A172 (cell line): Measurements from ENCODE around the gene FUCA1. TPM values are rescaled to one million over a fixed set of nuclear protein-coding genes. Genes with fewer than 3 reads are reported as not detected.
A peak's percentile ranks its signal among the peaks of the same experiment; 100 is the strongest.
"Not testable (repeated sequence)": the region's sequence is repeated elsewhere in the genome, so short reads cannot be mapped to it uniquely, and the experiment has no call there.

ENCODE experiments used
- DNase-seq: peaks from one replicate; pipeline ENCODE4 v3.0.0-alpha.2; 2015; ENCODE audit warnings: low spot score
- total RNA-seq: library from RNA; depleted of rRNA; stranded (reverse); fragments of >200 nt; shearing (Covaris generic); gene quantifications from 2 replicates; pipeline ENCODE4 v1.2.3, GENCODE V29; 2014

FUCA1 gene
- total RNA-seq, 1 experiment from 2014 or later = 19.6 TPM

- DNase-seq = no peak
These were observed 29.7 kb downstream of the FUCA1 start for GRCh38 chr1:23838401-23838866.

DNA sequence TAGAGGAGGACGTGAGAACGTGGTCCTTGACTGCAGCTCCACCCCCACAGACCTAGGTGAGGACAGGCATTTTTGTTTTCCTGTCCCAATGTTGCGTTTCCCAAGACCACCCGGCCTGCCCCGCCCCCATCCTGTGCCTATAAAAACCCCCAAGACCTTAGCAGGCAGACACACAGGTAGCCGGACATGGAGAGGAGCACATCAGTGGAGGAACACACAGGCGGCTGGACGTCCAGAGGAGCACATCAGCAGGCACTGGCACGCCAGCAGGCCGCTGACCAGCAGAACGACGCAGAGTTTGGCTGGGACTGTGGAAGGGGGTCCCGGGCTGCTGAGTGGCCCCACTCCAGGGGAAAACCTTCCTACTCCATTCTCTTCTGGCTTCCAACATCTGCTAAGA, 30.2 kb downstream of the FUCA1 start:
- no peak for DNase-seq

DNA sequence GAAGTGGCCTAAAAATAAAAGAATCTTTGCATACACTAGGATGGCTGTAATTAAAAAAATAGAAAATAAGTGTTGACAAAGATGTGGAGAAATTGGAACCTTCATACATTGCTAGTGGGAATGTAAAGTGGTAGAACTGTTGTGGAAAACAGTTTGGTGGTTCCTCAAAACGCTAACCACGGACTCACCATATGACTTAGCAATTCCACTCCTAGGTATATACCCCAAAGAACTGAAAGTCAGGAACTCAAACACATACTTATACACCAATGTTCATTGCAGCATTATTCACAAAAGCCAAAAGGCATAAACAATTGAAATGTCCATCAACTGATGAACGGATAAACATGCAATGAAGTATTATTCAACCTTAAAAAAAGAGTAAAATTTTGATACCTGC, 32.1 kb downstream of the FUCA1 start:
- no peak for DNase-seq

DNA sequence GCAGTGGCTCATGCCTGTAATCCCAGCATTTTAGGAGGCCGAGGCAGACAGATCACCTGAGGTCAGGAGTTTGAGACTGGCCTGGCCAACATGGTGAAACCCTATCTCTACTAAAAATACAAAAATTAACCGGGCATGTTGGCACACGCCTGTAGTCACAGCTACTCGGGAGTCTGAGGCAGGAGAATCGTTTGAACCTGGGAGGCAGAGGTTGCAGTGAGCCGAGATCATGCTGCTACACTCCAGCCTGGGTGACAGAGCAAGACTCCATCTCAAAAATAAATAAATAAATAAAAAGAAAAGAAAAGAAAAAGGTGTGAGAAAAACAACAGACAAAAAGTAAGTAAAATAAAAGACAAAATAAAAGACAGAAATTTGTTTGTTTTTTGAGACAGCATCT, 33.9 kb downstream of the FUCA1 start:
- not testable (repeated sequence) for DNase-seq

GRCh38 chr1:23827717-23828116, 40.4 kb downstream of the FUCA1 start:
- no peak for DNase-seq

GRCh38 chr1:23826590-23826989, 41.5 kb downstream of the FUCA1 start:
- DNase-seq = not testable (repeated sequence)

DNA sequence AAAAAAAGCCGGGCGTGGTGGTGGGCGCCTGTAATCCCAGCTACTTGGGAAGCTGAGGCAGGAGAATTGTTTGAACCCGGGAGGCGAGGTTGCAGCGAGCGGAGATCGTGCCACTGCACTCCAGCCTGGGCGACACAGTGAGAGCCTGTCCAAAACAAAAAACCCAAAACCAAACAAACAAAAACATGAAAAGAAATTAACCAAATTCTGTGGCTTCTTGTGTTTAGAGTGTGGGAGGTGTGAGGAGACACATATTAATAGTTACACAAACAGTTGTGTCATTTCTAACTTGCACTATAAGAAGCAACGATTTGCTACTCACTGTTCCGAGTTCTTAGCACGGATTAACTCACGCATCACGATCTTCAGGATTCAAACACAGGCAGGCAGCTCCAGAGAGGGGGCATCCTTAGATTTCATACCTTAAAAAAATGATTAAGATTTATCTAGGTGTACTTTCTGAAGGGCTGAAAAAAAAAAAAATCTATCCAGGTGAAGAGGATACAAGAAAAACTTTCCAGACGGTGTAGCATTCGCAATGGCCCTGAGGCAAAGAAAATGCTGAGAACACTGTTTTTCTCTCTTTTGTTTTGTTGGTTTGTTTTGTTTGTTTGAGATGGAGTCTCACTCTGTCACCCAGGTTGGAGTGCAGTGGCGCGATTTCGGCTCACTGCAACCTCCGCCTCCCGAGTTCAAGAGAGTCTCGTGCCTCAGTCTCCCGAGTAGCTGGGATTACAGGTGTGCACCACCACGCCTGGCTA, 42.1 kb downstream of the FUCA1 start:
- DNase-seq = no peak

DNA sequence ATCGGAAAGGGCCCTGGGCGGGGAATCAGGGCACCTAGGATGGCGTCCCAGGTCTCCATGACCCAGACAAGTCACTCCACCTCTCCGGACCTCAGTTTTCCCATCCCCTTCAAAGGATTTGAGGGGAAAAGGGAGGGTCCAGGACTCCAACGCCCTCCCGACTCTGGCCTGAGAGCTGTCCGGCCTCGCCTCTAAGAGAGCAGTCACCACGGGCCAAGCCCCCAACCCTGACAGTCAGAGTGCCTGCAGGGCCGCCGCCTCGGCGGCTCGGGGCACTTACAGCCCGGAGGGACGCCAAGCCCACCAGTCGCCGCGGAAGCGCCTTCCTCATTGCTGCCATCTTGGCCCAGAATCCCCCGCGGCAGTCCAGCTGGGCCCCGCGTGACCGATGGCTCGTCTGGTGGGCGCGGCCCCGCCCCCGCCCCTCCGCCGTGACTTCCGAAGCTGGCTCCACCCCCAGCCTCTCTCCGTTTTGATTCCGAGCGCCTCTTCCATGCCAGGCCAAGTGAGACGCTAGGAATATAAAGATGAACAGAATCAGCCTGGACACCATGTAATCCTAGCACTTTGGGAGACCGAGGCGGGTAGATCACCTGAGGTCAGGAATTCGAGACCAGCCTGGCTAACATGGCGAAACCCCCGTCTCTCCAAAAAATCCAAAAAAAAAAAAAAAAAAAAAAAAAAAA, 42.9 kb downstream of the FUCA1 start, which contains the start of gene HMGCL:
TSS of gene HMGCL (minus strand) at position 354 of the 686 bp plus-strand sequence. CDS start at position 340, 14 bp downstream.
- peak; percentile 66 for DNase-seq

GRCh38 chr1:23824711-23825075, 43.4 kb downstream of the FUCA1 start:
- no peak for DNase-seq

- DNase-seq = no peak
These were observed 44.3 kb downstream of the FUCA1 start for GRCh38 chr1:23823767-23824166.

DNA sequence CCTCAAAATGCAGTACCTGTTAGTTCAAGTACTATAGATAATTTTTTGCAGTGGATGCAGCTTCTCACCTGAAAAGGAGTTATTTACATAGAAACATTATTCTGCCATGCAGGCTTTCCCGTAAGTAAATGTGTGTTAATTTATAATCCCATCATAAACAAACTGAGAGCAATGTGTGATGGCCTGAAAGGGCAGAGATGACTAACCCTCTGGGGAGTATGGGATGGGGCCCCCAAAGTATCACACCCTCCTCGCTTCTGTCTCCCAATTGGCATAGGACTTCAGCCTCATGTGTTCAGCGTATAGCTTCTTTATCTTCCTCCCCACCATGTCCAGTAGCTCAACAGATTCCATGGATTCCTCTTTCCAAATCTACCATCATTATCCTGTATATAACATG, 50.5 kb downstream of the FUCA1 start:
- no peak for DNase-seq

GRCh38 chr1:23816906-23817305, 51.2 kb downstream of the FUCA1 start:
- no peak for DNase-seq

GRCh38 chr1:23816361-23816760, 51.7 kb downstream of the FUCA1 start:
- DNase-seq = no peak

GRCh38 chr1:23814016-23814415, 54.1 kb downstream of the FUCA1 start:
- no peak for DNase-seq

- DNase-seq = no peak
These were observed 57.1 kb downstream of the FUCA1 start for GRCh38 chr1:23810818-23811540.

GRCh38 chr1:23809751-23810171, 58.3 kb downstream of the FUCA1 start:
- DNase-seq = peak; percentile 58

- no peak for DNase-seq
These were observed 60.6 kb downstream of the FUCA1 start for GRCh38 chr1:23807453-23807852.

DNA sequence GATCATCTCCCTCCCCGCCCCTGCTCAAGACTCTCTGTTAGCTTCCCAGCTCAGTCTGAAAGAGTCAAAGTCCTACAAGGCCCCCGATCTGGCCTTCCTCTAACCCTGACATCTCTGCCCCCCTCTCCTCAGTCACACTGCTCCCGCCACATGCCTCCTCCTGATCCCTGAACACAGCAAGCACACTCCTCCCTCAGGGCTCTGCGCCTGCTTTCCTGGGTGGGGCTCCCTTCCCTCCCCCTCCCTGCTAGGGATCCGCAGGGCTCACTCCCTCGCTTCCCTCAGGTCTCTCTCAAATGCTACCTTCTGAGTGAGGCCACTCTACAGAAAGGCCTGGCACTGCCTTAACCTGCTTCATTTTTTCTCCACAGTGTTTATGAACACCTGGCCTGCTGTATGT, 61.8 kb downstream of the FUCA1 start:
- DNase-seq = no peak

GRCh38 chr1:23805025-23805424, 63.1 kb downstream of the FUCA1 start:
- DNase-seq = no peak

GRCh38 chr1:23804183-23804835, 63.8 kb downstream of the FUCA1 start:
- DNase-seq = no peak

DNA sequence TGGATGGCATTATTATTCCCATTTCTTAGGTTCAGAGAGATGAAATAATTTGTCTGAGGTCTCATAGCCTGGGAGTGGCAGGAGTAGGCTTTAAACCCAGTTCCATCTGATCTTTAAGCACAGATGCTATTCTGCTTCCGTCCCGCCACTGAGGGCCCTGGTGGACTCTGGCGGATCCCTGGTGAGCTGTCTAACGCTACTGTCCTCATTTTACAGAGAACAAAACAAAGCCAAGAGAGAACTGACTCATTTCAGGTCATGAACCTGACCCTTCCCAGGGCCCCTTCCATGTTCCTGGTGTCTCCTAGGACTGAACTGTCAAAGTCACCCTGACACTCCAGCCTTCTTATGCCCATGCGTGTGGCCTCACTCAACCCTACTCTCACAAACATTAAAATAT, 64.4 kb downstream of the FUCA1 start:
- no peak for DNase-seq

DNA sequence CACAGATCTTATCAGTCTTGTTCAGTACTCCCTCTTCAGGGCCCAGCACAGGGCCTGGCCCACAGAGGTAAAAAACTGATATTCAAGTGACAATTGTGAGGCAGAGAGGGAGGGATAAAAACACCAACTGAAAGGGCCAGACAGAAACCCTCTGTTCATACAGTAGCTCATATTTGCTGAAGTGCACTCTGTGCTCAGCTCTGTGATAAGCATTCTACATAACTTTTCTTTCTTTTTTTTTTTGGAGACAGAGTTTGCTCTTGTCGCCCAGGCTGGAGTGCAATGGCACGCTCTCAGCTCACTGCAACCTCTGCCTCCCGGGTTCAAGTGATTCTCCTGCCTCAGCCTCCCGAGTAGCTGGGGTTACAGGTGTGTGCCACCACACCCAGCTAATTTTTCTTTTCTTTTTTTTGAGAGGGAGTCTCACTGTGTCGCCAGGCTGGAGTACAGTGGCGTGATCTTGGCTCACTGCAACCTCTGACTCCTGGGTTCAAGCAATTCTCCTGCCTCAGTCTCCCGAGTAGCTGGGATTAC, 65.2 kb downstream of the FUCA1 start:
- DNase-seq = not testable (repeated sequence)
